ENCODE results near the gene SPAM1. TPM values are rescaled to one million over a fixed set of nuclear protein-coding genes. Genes with fewer than 3 reads are reported as not detected.

The SPAM1 gene
- total and polyA plus RNA-seq, 2 donors (not counting 1 experiment from before 2014, with no cell fraction given), result not detected

- DNase-seq (ENCODE audit: low read depth in 2 of 2), result no peak
- H3K36me3 ChIP-seq (ENCODE audit: control insufficient read depth, insufficient read depth, low read length), result no peaks in the 10 kb centered on the region
- H2AFZ ChIP-seq (ENCODE audit: low read length), result no peak overlapping the region
- H3K79me2 ChIP-seq (ENCODE audit: control insufficient read depth, insufficient read depth, low read length), result no peaks in the 10 kb centered on the region
- H3K4me1 ChIP-seq (ENCODE audit: control insufficient read depth, extremely low read depth, insufficient read depth, low read length), result no peaks in the 10 kb centered on the region
- no peak overlapping the region for H3K27ac ChIP-seq (ENCODE audit: insufficient read depth, low read length)
- no peaks in the 10 kb centered on the region for H4K20me1 ChIP-seq (ENCODE audit: control insufficient read depth, extremely low read depth, insufficient read depth, low read length)
- H3K4me2 ChIP-seq (ENCODE audit: extremely low read depth, insufficient read depth, low read length), result no peak overlapping the region
- H3K9me3 ChIP-seq (ENCODE audit: control insufficient read depth, insufficient read depth, low read depth, low read length), result no peaks in the 10 kb centered on the region
- no peaks in the 10 kb centered on the region for H3K27me3 ChIP-seq (ENCODE audit: control insufficient read depth, insufficient read depth, low read length)
- TF ChIP-seq CTCF (conservative IDR thresholded peaks at IDR 0.05 in 1 of 2, IDR thresholded peaks at IDR 0.05 in 1 of 2; ENCODE audit: low read depth in 1 of 2, low read length in 2 of 2) (no peak), EZH2 (IDR thresholded peaks at IDR 0.05; ENCODE audit: low read length, missing control alignments) (no peak)
- H3K4me3 ChIP-seq (replicated peaks in 1 of 4; ENCODE audit: control extremely low read depth in 1 of 4, insufficient read depth in 1 of 4, low read depth in 3 of 4, low read length in 4 of 4), result no peak overlapping the region
- H3K9ac ChIP-seq (ENCODE audit: insufficient read depth, low read length), result no peak overlapping the region
These were observed 62.4 kb downstream of the SPAM1 start for GRCh38 chr7:123987445-123987844.

- H3K27me3 ChIP-seq (ENCODE audit: control insufficient read depth, insufficient read depth, low read length), result no peaks in the 10 kb centered on the region
- no peaks in the 10 kb centered on the region for H3K4me1 ChIP-seq (ENCODE audit: control insufficient read depth, extremely low read depth, insufficient read depth, low read length)
- H4K20me1 ChIP-seq (ENCODE audit: control insufficient read depth, extremely low read depth, insufficient read depth, low read length), result no peaks in the 10 kb centered on the region
- no peaks in the 10 kb centered on the region for H3K36me3 ChIP-seq (ENCODE audit: control insufficient read depth, insufficient read depth, low read length)
- H3K79me2 ChIP-seq (ENCODE audit: control insufficient read depth, insufficient read depth, low read length), result no peaks in the 10 kb centered on the region
- no peak overlapping the region for H3K27ac ChIP-seq (ENCODE audit: insufficient read depth, low read length)
- H3K9me3 ChIP-seq (ENCODE audit: control insufficient read depth, insufficient read depth, low read depth, low read length), result no peaks in the 10 kb centered on the region
- no peak for DNase-seq (ENCODE audit: low read depth in 2 of 2)
- H3K9ac ChIP-seq (ENCODE audit: insufficient read depth, low read length), result no peak overlapping the region
- no peak overlapping the region for H2AFZ ChIP-seq (ENCODE audit: low read length)
- no peak for TF ChIP-seq EZH2 (IDR thresholded peaks at IDR 0.05; ENCODE audit: low read length, missing control alignments)
- no peak for TF ChIP-seq CTCF (conservative IDR thresholded peaks at IDR 0.05 in 1 of 2, IDR thresholded peaks at IDR 0.05 in 1 of 2; ENCODE audit: low read depth in 1 of 2, low read length in 2 of 2)
- no peak overlapping the region for H3K4me3 ChIP-seq (replicated peaks in 1 of 4; ENCODE audit: control extremely low read depth in 1 of 4, insufficient read depth in 1 of 4, low read depth in 3 of 4, low read length in 4 of 4)
- H3K4me2 ChIP-seq (ENCODE audit: extremely low read depth, insufficient read depth, low read length), result no peak overlapping the region
These were observed 68.0 kb downstream of the SPAM1 start for GRCh38 chr7:123992913-123993518.

- Histone ChIP-seq H2AFZ (ENCODE audit: low read length) (no peak overlapping the region), H4K20me1 (ENCODE audit: control insufficient read depth, extremely low read depth, insufficient read depth, low read length) (no peaks in the 10 kb centered on the region), H3K27ac (ENCODE audit: insufficient read depth, low read length) (no peak overlapping the region), H3K36me3 (ENCODE audit: control insufficient read depth, insufficient read depth, low read length) (no peaks in the 10 kb centered on the region), H3K79me2 (ENCODE audit: control insufficient read depth, insufficient read depth, low read length) (no peaks in the 10 kb centered on the region), H3K4me2 (ENCODE audit: extremely low read depth, insufficient read depth, low read length) (no peak overlapping the region), H3K27me3 (ENCODE audit: control insufficient read depth, insufficient read depth, low read length) (no peaks in the 10 kb centered on the region), H3K4me3 (replicated peaks in 1 of 4; ENCODE audit: control extremely low read depth in 1 of 4, insufficient read depth in 1 of 4, low read depth in 3 of 4, low read length in 4 of 4) (no peak overlapping the region), H3K4me1 (ENCODE audit: control insufficient read depth, extremely low read depth, insufficient read depth, low read length) (no peaks in the 10 kb centered on the region), H3K9ac (ENCODE audit: insufficient read depth, low read length) (no peak overlapping the region), H3K9me3 (ENCODE audit: control insufficient read depth, insufficient read depth, low read depth, low read length) (no peaks in the 10 kb centered on the region)
- no peak for DNase-seq (ENCODE audit: low read depth in 2 of 2)
- no peak for TF ChIP-seq CTCF (conservative IDR thresholded peaks at IDR 0.05 in 1 of 2, IDR thresholded peaks at IDR 0.05 in 1 of 2; ENCODE audit: low read depth in 1 of 2, low read length in 2 of 2)
- TF ChIP-seq EZH2 (IDR thresholded peaks at IDR 0.05; ENCODE audit: low read length, missing control alignments), result no peak
These were observed 69.0 kb downstream of the SPAM1 start for GRCh38 chr7:123993996-123994395.

Data from fibroblast of lung (primary cell).